GM21786 (cell line): ENCODE measurements around the gene TREML1.
"Not testable (repeated sequence)": the region's sequence is repeated elsewhere in the genome, so short reads cannot be mapped to it uniquely, and the experiment has no call there.

Source experiments
- ATAC-seq: cut with Tn5 transposase; IDR thresholded peaks from one replicate; pipeline ENCODE4 v1.9.1; 2021; ENCODE audit not compliant: unreplicated experiment

TREML1 gene, protein sequence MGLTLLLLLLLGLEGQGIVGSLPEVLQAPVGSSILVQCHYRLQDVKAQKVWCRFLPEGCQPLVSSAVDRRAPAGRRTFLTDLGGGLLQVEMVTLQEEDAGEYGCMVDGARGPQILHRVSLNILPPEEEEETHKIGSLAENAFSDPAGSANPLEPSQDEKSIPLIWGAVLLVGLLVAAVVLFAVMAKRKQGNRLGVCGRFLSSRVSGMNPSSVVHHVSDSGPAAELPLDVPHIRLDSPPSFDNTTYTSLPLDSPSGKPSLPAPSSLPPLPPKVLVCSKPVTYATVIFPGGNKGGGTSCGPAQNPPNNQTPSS

DNA sequence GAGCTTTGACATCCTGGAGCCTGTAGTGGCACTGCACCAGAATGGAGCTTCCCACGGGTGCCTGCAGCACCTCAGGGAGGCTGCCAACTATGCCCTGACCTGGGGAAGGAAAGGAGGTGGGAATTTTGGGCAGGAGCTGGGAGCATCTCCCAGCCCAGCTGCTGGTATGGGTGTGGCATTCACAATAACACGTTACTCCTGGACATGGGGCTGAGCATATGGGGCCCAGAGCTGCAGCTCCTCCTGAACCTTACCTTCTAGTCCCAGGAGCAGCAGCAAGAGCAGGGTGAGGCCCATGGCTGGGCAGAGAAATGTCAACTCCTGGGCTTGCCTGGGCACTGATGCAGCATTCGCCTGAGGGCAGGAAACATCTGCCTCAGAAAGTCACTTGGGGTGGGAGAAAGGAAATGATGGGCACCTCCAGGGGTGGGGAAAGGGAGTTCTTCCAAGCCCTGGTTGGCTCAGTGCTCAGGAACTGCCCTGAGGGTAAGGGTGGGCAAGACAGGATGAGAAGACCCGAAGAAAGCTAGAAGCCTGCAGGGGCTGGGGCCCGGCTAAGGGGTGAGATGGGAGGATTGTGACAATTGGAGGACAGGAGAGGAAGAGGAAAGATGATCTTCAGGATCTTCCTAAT lies at the start of gene TREML1:
Gene TREML1, minus strand, starts transcription at position 356 of the 634 bp plus-strand sequence. Its CDS starts 59 bp downstream, at position 297.
- no peak for ATAC-seq

DNA sequence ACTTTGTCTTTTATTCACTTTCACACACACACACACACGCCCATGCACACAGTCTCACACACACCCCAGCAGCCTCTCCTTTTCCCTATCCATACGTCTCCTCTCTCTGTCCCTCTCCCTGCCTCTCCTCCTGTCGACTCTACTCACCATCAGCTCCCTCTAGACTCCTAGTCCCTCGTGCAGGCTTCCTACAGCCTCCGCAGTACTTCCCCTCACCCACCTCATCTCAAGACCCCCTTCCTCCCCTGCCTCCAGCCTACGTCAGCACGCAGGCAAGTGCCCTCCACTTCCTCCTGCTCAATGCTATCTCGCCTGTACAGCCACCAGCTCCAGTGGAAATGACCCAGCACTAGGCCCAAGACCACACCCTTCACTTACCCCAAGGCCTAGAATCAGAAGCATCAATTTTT lies 47.6 kb upstream of the TREML1 start:
- ATAC-seq = no peak

DNA sequence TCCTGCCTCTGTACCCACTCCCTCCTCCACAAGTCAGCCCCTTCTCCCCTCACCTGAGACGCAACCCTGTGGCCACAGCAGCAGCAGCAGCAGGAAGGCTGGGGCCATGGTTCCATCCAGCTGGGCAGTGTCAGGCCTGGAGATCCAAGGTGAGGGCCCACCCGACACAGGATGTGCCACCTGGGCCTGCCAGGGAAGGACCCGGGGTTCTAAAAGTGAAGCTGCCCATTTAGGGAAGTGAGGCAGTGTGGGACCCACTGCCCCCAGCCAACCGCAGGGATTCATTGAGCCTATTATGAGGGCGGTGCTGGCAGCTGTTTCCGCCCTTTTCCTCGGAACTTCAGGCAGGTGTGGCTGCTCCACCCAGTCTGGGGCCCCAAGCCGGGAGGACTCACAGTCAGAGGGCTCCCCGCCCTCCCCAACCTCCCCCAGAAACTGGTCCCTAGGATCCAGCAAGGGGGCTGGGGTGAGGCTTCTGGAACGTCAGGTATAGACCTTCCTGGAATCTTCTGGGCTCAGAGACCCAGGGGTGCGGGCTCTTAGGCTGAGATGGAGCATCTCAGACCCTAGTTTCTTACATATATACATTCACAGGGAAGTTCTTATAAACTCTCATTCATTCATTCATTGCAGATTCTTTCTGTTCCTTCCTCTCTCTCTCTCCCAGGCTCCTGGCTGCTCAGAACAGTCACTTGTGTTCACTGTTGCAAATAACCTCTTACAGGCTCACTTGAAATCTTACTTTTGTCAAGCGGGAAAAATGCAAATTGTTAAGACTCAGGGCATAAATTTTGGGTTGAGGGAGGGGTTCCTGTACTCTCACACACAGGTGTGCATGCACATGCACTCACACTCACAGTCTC lies 47.0 kb upstream of the TREML1 start, which contains the start of gene TREML2:
Gene TREML2, minus strand, starts transcription at position 249 of the 863 bp plus-strand sequence. Its CDS starts 141 bp downstream, at position 108.
- peak; percentile 43 for ATAC-seq

DNA sequence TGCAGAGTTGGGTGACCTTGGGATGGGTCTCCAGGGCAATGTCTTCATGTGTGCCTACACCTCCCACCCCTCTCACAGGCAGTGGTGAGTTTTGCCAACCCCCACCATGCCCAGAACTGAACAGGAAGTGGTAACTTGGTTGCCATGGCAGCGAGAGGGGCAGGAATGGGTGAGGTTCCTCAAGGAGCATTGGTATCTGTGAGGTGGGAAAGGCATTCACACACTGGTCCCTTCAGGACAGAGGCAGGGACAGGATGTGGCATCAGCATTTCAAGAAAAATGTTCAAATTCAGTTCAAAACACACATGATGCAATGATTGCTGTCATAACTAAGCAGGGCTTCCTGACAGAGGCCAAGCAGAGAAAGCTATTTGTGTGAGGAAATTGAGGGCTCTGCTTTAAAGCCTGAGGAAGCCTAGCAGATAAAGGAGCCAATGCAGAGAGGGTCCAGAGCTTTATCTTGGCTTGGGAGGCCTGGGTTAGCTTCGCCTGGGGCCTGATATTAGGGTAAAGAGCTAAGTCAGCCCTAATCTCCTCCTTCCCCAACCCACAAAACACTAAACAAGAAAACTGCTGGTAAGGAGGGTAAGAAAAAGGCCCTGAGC lies 46.3 kb upstream of the TREML1 start:
- ATAC-seq = peak; percentile 20

DNA sequence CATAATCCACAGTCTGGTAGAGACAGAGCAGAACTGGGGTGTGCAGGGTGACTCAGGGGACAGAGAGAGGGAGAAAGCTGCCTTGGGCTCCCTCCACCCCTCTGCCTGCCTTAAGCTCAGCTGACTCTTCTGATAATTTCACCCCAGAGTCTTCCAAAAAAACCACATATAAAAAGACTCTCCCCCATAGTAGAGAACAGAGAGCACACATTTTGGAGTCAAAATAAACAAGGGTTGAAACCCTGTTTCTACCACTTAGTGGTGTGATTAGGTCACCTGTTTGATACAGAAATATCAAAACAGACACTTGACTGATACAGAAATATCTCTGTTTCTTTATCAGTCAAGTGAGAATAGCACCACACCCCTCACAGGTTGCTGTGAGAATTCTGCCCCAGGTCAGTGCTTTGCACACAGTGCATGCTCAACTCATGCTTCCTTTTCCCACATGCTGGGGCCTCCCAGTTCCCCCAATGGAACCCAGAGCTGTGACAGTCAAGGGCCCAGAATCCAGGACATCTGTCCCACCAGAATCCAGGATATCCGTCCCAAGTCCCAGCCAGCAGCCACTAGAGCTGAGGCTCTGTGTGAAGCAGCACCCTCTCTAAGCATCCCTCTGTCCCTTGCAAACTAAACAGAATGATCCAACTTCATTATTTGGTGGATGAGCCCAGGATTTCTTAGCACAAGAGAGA lies 45.6 kb upstream of the TREML1 start:
- peak; percentile 60 for ATAC-seq

DNA sequence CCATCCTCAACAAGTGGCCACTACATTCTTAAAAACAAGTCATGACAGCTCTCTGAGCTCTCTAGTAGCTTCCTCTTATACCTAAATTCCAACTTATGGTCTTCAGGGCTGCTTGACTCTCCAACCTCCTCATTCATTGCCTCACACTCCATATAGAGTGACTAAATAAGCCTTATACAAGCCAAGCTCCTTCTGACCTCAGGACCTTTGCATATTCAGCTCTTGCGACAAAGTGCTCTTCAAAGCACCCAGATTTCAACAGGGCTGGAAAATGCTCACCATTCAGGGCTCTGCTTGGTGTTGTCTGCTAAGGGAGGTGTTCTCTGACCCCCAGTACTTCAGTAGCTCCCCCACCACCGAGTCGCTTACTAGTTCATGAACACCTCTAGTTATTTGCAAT lies 43.1 kb upstream of the TREML1 start:
- ATAC-seq = no peak

DNA sequence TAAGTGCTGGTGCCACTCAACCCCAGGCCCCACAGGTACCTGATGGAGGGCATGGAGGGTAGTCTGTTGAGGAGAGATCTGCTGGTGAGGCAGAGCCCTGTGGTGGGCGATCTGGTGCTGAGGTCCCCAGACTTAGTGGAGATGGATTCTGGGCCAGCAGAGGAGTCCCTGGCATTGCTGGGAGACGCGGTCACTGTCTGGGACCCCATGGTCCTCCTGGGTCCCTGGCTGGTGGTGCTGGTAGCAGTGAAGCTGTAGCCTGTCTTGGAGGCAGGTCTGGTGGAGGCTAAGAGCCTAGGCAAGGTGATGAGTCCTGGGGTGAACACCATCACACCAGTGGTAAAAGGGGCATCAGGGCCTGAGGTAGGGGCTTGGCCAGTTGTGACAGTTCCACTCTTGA lies 40.2 kb upstream of the TREML1 start:
- no peak for ATAC-seq

DNA sequence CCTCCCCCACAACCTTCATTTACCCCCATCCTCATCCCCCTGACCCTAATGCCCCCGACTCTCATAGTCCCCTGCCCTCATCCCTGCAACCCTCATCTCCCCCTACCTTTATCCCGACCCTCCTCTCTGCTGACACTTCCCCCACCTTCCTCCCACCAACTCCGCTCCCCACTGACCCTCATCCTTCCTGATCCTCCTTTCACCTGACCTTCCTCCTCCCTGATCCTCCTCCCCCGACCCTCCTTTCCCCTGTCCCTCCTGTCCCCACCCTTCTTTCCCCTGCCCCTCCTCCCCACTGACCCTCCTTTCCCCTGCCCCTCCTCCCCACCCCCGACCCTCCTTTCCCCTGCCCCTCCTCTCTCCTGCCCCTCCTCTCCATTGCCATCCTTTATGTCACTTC lies 39.7 kb upstream of the TREML1 start:
- no peak for ATAC-seq

DNA sequence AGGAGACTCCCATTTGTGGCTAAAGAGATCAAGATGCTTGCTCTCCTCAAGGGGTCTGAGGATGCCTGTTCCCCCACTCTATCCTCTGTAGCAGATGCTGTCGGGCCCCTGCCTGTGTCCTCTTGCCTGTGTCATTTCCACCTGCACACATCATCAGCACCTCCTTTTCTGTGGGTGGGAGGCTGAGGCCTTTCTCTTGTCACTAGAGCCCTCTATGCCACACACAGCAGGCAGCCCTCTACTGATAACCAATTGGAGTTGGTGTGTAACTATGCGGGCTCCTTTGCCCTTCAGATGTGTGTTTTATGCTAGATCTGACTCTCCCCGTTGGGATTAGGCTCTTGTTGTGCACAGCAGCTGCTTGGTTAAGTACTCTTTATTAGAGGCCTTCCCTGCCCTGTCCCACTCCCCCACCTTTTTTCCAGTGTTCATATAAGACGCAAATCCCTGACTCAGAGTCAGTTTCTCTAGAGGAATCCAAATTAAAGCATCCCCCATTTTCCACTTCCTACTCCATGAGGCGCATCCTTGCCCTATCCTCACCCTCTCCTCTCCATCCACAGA lies 39.1 kb upstream of the TREML1 start:
- ATAC-seq = no peak

DNA sequence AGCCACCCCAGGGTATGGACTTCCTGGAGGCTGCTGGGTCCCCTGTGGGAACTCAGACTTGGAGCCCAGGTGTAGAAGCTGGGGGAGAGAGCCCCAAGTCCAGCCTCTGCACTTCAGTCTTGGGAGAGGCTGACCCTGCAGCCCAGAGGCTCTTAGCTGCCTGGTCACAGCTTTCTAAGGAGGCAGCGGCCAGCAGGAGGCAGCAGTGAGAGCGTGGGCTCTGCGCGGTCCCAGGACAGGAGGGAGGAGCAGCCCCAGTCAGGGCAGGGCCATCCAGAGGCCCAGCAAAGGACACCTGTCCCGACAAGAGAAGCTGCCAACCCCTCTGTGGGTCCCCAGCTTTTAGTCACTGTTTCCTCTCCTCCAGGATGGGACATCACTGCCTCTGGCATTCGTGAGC lies 37.4 kb upstream of the TREML1 start:
- ATAC-seq = no peak

DNA sequence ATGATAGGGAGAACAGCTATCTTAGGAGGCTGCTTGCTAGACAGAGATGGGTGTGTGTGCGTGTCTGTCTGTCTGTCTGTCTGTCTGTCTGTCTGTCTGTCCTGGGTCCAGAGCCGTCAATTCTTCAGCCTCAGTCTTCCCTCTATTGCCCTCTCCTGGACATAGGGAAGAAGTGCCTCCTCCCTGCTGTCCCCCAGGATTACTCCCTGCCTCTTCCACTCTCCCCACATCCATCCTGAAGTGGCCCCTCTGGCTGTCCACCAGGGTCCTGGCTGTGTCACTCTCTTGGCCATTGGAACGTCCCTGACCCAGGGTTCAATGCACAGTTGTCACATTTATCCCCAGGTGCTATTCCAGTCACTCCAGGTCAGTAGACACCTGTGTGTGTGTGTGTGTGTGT lies 36.6 kb upstream of the TREML1 start:
- ATAC-seq = no peak

DNA sequence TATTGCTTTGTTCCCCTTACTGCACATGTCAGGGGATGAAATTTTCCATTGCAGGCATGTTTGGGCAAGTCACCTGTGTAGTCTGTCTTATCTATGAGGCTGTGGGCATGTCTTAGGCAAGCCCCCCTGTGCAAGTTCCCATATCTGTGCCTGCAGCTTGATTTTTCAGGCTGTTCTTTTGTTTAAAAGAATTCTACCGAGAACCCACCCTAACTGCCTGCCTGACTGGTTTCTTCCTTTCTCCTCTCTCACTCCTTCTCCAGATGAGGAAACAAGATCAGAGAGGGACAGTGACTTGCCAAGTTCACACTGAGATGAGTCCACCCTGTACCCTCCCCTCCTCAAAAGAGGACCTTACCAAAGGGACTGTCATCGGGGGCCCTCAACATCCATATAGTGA lies 35.8 kb upstream of the TREML1 start:
- ATAC-seq = no peak

DNA sequence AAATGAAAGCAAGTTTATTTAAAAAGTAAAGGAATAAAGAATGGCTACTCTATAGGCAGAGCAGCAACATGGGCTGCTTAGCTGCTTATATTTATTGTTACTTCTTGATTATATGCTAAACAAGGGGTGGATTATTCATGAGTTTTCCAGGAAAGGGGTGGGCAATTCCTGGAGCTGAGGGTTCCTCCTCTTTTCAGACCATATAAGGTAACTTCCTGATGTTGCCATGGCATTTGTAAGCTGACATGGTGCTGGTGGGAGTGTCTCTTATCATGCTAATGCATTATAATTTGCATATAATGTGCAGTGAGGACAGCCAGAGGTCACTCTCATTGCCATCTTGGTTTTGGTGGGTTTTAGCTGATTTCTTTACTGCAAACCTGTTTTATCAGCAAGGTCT lies 34.9 kb upstream of the TREML1 start:
- not testable (repeated sequence) for ATAC-seq

DNA sequence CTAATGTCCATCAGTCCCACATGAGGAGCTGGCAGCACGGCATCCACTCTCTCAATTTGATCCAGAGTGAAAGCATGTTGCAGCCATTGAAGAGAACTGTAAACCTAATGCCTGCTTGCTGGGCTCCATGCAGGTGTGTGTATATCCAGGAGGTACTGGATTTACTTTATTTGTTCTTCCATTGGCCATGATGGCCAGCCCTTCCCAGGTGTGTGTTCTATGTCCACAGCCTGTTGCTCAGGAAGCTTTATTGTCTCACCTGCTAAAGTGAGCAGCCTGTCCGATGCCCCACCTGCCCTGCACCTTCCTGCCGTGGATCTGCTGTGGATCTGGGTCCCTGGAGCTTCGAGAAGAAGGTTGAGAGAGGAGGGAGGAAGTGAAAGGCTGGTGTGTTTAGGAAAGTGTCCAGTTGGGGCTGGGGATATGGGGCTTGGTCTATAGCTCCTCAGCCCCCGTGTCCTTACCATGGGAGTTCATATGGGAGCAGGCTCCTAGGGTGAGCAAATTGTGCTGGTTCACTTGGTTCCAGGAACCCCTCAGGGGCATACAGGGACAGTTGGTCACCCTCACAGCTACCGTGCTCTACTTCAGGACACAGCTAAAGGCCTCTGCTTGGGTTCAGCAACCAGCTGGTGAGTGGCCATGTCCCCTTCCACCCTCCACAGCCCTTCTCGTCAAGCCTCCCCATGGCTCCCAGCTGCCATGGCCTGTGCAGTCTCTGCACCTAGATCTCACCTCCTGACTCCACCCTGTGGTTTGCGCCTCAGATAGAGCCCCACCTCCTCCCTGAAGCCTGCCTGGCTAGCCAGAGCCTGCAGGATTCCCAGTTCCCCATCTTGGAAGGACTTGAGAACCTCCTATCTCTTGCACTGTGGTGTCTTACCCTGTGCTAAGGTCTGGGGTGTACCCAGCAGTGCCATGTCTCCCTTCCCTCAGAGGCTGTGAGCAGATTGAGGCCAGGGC lies 34.1 kb upstream of the TREML1 start:
- no peak for ATAC-seq

DNA sequence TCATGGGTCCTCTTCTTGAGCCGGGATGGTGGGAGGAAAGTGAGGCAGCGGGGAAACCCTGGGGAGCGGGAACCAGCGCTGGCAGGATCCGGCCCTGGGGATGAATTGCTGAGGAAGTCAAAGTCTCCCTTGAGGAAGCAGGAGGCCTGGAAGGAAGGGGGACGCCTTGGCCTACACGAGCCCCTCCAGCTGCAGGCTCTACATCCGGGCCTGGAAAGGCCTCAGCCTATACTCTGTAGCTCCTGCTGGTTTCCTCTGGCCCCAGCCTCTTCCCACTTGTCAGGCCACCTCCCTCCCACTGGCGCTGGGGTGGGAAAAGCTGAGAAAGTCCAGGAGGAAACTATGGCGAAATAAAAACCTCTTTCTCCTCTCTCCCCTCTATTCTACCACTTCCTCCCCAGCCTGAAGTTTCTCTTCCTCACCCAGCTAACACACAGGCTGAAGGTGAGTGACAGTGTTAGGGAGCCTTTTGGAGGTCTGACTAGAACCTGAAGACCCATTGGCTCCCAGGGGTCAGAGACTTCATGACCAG lies 31.9 kb upstream of the TREML1 start:
- ATAC-seq = no peak

DNA sequence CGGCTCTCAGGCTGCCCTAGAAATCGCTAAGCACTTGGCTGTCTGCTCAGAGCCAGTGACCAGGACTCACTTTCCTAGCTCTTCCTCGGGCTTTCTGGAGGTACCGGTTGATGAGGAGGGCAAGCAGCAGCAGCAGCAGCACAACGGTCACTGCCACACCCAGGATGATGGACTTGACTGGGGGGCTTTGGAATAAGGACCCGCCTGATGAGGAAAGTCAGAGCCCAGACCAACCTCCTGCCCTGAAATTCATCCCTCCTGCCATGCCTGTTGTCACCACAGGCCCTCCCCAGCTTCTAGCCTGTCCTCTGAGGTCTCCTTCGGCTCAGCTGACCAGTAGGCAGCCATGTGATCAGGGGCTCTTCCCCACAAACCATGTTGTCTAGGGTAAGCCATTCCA lies 30.6 kb upstream of the TREML1 start:
- ATAC-seq = no peak

DNA sequence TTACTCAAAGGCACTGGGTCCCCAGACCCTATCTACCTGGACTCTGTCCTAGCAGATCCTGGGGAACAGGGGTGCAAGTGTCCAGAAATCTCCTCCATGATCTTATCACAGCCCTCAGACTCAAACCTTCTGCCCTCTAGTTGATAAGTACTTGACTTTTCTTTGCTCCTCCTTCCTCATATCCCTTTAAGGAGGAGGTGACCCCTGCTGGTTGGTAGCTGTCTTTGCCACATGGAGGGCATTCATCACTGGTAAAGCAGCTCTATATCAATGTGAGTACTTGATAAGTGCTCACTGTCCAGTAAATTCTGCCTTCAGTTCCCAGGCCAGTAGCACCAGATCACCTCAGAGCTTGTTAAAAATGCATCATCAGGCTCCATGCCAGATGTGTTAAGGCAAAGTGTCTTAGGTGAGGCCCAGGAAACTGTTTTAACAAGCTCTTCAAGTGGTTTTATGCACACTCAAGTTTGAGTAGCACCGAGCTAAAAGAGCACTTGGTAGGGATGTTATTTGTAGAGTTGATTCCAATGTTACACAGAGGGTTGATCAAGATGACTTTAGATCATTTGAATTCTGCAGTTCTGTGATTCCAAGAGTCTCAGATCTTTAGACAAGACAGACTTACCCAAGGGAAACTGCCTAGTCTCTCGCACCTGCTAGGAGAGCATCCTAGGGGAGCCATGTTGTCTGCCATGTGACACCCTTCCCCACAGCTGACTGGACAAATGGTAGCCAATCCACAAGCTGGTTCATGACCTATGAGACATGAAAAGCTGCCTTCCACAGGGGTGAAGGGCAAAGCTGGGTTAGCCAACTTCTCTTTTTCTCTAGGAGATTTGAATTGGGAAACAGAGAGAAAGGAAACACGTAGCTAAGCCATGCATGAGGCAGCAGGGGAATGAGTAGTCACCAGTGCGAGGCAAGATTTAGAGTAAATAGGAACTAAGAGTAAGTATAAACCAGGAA lies 28.2 kb upstream of the TREML1 start:
- ATAC-seq = no peak

DNA sequence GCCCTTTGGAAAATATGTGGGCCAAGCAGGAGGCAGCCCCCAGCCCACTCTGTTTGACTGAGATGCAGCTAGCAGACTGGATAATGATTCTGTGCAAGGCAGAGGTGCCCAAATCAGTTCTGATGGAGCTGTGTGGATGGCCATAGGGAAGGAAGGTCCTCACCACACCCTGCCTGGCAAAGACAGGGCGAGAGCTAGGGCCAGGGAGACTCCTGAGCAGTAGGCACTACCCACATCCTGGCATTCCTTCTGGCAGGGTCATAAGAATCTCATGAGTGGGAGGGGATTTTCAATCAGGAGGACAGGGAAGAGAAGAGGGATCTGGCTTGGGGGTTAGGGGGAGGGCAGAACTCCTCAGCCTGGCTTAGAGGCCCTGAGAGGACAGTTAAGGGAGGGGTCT lies 27.4 kb upstream of the TREML1 start:
- no peak for ATAC-seq
